Keratinocyte (primary cell): ENCODE results near the gene KRT27. TPM values are rescaled to one million over a fixed set of nuclear protein-coding genes. Genes with fewer than 3 reads are reported as not detected.

Source experiments
- DNase-seq: peaks from one replicate; pipeline ENCODE4 v3.0.0-alpha.2; 2011; ENCODE audit warnings: low read depth, missing footprints, low spot score
- FAIRE-seq: peaks from 2 replicates; lab custom pipeline; 2011; peaks lifted over from hg19 to GRCh38; lab: Jason Lieb, UNC
- H2AFZ ChIP-seq: 2 replicates; pipeline ENCODE4 v1.6.0; 2012; ENCODE audit warnings: low read length, control low read depth, inconsistent platforms; ENCODE audit not compliant: control insufficient read depth
- H3K27ac ChIP-seq: 2 replicates; pipeline ENCODE4 v1.5.1; 2011; ENCODE audit warnings: low read length; ENCODE audit not compliant: control insufficient read depth, insufficient read depth
- H3K27me3 ChIP-seq: 3 replicates; pipeline ENCODE4 v1.6.0; 2011; ENCODE audit warnings: low read length; ENCODE audit not compliant: control insufficient read depth, insufficient read depth; ENCODE audit errors: extremely low read depth
- H3K36me3 ChIP-seq, 2 experiments: 2 replicates in 1 of 2; 3 replicates in 1 of 2; pipeline ENCODE4 v1.5.1; 2011; ENCODE audit warnings: low read length in 2 of 2, mild to moderate bottlenecking in 1 of 2; ENCODE audit not compliant: control insufficient read depth in 2 of 2, insufficient read depth in 2 of 2; ENCODE audit errors: extremely low read depth in 1 of 2
- H3K4me1 ChIP-seq: 3 replicates; pipeline ENCODE4 v1.5.1; 2011; ENCODE audit warnings: low read length; ENCODE audit not compliant: control insufficient read depth, insufficient read depth; ENCODE audit errors: extremely low read depth
- H3K4me2 ChIP-seq: 3 replicates; pipeline ENCODE4 v1.6.0; 2011; ENCODE audit warnings: low read depth, low read length; ENCODE audit not compliant: control insufficient read depth, insufficient read depth; ENCODE audit errors: extremely low read depth
- H3K4me3 ChIP-seq, 3 experiments: fragments of 200-600 bp in 1 of 3; sonication (generic) in 1 of 3; 2 replicates in 2 of 3; 3 replicates in 1 of 3; pipeline ENCODE4 v1.5.1; 2011 to 2016; ENCODE audit warnings: low read length in 3 of 3, mild to moderate bottlenecking in 3 of 3, control low read depth in 2 of 3, inconsistent platforms in 1 of 3, low read depth in 1 of 3, mixed read lengths in 1 of 3, mixed run types in 1 of 3, moderate library complexity in 1 of 3; ENCODE audit not compliant: control insufficient read depth in 2 of 3, insufficient read depth in 2 of 3; ENCODE audit errors: extremely low read depth in 1 of 3
- H3K79me2 ChIP-seq: 2 replicates; pipeline ENCODE4 v1.6.0; 2012; ENCODE audit warnings: low read length; ENCODE audit not compliant: control insufficient read depth, insufficient read depth
- H3K9ac ChIP-seq: 3 replicates; pipeline ENCODE4 v1.6.0; 2011; ENCODE audit warnings: low read length; ENCODE audit not compliant: control insufficient read depth, insufficient read depth; ENCODE audit errors: extremely low read depth
- H3K9me1 ChIP-seq: 3 replicates; pipeline ENCODE4 v1.6.0; 2011; ENCODE audit warnings: low read length; ENCODE audit not compliant: control insufficient read depth, insufficient read depth; ENCODE audit errors: extremely low read depth
- H3K9me3 ChIP-seq: 2 replicates; pipeline ENCODE4 v1.5.1; 2012; ENCODE audit warnings: low read depth, low read length; ENCODE audit not compliant: control insufficient read depth
- H4K20me1 ChIP-seq: 3 replicates; pipeline ENCODE4 v1.6.0; 2011; ENCODE audit warnings: low read length; ENCODE audit not compliant: control insufficient read depth, insufficient read depth; ENCODE audit errors: extremely low read depth
- EZH2 ChIP-seq: IDR thresholded peaks from one replicate; pipeline ENCODE4 v1.6.1; 2012; ENCODE audit warnings: inconsistent platforms, mild to moderate bottlenecking, low read length, moderate library complexity
- dilution Hi-C: fragments of 300-500 bp; cut with MboI; formaldehyde crosslinking; loops from one replicate; pipeline ENCODE4 v1.7.0; 2020; ENCODE audit warnings: low sequenced_read_pairs; ENCODE audit not compliant: extremely low pct_ligation_motif_present
- polyA plus RNA-seq, 5 experiments: library from polyadenylated mRNA; depleted of rRNA in 3 of 5; stranded (reverse) in 3 of 5; stranded (forward) in 1 of 5; unstranded in 1 of 5; fragments of >200 nt; gene quantifications; 1 replicate in 1 of 5; 2 replicates in 3 of 5; 3 replicates in 1 of 5; pipeline versions ENCODE4 v1.2.1 to v1.2.3, GENCODE V29; 2011 to 2012; ENCODE audit warnings: missing spikeins in 2 of 5, low read depth in 1 of 5, low replicate concordance in 1 of 5
- TF ChIP-seq, protein P1 (sequence below), 3 experiments: IDR thresholded peaks in 1 of 3; conservative IDR thresholded peaks in 1 of 3; optimal IDR thresholded peaks in 1 of 3; 2 replicates in 2 of 3; 3 replicates in 1 of 3; pipeline versions ENCODE3 to v1.5.1; 2011; ENCODE audit warnings: low read length in 3 of 3, mild to moderate bottlenecking in 3 of 3, moderate library complexity in 2 of 3, control low read depth in 1 of 3, inconsistent platforms in 1 of 3; ENCODE audit not compliant: insufficient read depth in 2 of 3; ENCODE audit errors: extremely low read depth in 1 of 3

Gene KRT27
- polyA plus RNA-seq, 1 donor (not counting 4 experiments of a cell fraction or from before 2014, with no cell fraction given), result not detected

DNA sequence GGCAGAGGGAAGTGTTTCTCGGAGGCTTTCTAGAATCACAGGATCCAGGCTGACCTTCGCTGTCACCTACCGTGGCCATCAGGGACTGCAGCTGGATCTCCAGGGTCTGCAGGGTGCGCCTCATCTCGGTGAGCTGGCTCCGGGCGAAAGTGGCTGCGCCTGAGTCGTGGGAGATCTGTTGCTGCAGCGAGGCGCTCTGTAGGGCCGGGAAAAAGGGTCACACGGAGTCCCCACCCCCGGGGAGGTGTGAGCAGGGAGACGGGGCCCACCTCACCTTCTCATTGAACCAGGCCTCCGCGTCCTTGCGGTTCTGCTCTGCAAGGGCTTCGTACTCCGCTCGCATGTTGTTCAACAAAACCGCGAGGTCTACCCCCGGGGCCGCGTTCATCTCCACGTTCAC is 14.5 kb upstream of the KRT27 start:
- no peaks in the 10 kb centered on the region for H3K36me3 ChIP-seq
- no peak overlapping the region for H2AFZ ChIP-seq
- FAIRE-seq (no peak), DNase-seq (no peak)
- no peak overlapping the region for H3K9ac ChIP-seq
- dilution Hi-C loops, result no loop called here
- no peak overlapping the region for H3K4me3 ChIP-seq
- H3K79me2 ChIP-seq, result no peaks in the 10 kb centered on the region
- no peak overlapping the region for H3K4me2 ChIP-seq
- H4K20me1 ChIP-seq, result no peaks in the 10 kb centered on the region
- no peaks in the 10 kb centered on the region for H3K4me1 ChIP-seq
- H3K9me3 ChIP-seq, result no peaks in the 10 kb centered on the region
- no peak for TF ChIP-seq EZH2
- TF ChIP-seq, protein P1, sequence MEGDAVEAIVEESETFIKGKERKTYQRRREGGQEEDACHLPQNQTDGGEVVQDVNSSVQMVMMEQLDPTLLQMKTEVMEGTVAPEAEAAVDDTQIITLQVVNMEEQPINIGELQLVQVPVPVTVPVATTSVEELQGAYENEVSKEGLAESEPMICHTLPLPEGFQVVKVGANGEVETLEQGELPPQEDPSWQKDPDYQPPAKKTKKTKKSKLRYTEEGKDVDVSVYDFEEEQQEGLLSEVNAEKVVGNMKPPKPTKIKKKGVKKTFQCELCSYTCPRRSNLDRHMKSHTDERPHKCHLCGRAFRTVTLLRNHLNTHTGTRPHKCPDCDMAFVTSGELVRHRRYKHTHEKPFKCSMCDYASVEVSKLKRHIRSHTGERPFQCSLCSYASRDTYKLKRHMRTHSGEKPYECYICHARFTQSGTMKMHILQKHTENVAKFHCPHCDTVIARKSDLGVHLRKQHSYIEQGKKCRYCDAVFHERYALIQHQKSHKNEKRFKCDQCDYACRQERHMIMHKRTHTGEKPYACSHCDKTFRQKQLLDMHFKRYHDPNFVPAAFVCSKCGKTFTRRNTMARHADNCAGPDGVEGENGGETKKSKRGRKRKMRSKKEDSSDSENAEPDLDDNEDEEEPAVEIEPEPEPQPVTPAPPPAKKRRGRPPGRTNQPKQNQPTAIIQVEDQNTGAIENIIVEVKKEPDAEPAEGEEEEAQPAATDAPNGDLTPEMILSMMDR (optimal IDR thresholded peaks at IDR 0.05 in 1 of 3, IDR thresholded peaks at IDR 0.05 in 1 of 3, conservative IDR thresholded peaks at IDR 0.05 in 1 of 3; ENCODE audit: extremely low read depth in 1 of 3, insufficient read depth in 2 of 3, low read length in 3 of 3), result no peak
- peaks cover 28% of the 10 kb centered on the region for H3K27me3 ChIP-seq
- no peaks in the 10 kb centered on the region for H3K9me1 ChIP-seq
- H3K27ac ChIP-seq, result no peak overlapping the region

DNA sequence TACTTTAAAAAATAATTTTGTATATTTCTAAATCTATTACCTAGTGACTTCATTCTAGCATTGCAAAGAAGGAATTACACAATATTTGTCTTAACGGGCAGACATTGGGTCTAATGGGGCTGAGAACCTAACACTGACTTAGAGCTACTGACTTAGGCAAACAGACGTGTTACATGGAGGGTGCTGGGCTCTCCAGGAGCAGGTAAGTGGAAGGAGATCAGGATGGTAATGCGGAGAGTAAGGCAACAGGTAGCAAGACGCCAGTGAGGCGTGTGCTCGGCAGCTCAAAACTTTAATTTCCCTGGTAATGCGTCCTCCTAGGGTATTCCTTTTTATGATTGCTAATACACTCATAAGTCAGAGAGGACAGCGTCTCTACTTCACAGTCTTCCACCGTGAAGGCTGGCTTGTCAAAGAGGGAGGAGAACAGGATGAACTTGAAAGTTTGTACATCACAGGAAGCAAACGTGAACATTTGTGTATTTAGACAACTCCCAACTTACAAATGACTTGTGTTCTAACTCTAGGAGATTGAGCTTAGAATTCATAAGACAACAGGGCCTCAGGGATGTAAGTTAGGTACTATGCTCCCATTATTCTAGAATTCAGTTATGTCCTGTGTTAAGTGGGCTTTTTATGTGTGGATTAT is 12.8 kb upstream of the KRT27 start:
- Histone ChIP-seq H3K27me3 (peaks cover 28% of the 10 kb centered on the region), H3K9ac (no peak overlapping the region), H3K27ac (no peak overlapping the region), H4K20me1 (no peaks in the 10 kb centered on the region), H2AFZ (no peak overlapping the region), H3K4me2 (no peak overlapping the region), H3K4me1 (no peaks in the 10 kb centered on the region), H3K36me3 (no peaks in the 10 kb centered on the region), H3K79me2 (no peaks in the 10 kb centered on the region), H3K9me3 (no peaks in the 10 kb centered on the region), H3K9me1 (no peaks in the 10 kb centered on the region), H3K4me3 (no peak overlapping the region)
- FAIRE-seq (no peak), DNase-seq (no peak)
- dilution Hi-C loops, result no loop called here
- TF ChIP-seq, protein P1 (optimal IDR thresholded peaks at IDR 0.05 in 1 of 3, IDR thresholded peaks at IDR 0.05 in 1 of 3, conservative IDR thresholded peaks at IDR 0.05 in 1 of 3; ENCODE audit: extremely low read depth in 1 of 3, insufficient read depth in 2 of 3, low read length in 3 of 3), result no peak
- no peak for TF ChIP-seq EZH2
